ENCODE measurements around the gene CCDC70.

DNA sequence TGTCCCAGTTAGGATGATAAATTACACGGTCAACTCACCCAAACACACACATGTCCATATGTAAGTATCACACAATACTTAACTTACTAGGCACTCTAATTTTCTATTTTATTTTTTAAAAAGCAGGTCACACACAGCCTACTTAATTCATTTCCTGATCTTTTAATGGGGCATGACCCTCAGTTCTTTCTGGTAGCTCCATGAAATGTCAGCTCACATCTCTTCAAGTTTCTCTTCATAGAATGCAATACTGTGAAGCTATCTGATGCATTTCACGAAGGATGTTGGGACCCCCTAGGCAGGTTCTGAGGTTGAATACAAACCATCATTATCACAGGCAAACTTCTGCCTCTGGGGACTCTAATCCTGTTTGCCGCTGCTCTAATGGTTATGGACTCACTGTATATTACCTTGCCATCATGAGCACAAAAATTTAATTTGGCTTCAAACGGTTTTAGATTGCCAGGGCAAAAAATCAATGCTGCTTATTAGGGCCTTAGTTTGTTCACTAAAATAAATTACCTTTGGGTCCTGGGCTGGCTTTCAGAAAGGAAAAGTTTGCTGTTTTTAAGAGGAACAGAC, 41.7 kb upstream of the CCDC70 start:
- TF ChIP-seq GABPA (IDR thresholded peaks at IDR 0.05 in 1 of 2, conservative IDR thresholded peaks at IDR 0.05 in 1 of 2) (no peak), EGR1 (IDR thresholded peaks at IDR 0.05; ENCODE audit: low read depth in 2 of 2) (no peak)
- TF ChIP-seq, protein P1, sequence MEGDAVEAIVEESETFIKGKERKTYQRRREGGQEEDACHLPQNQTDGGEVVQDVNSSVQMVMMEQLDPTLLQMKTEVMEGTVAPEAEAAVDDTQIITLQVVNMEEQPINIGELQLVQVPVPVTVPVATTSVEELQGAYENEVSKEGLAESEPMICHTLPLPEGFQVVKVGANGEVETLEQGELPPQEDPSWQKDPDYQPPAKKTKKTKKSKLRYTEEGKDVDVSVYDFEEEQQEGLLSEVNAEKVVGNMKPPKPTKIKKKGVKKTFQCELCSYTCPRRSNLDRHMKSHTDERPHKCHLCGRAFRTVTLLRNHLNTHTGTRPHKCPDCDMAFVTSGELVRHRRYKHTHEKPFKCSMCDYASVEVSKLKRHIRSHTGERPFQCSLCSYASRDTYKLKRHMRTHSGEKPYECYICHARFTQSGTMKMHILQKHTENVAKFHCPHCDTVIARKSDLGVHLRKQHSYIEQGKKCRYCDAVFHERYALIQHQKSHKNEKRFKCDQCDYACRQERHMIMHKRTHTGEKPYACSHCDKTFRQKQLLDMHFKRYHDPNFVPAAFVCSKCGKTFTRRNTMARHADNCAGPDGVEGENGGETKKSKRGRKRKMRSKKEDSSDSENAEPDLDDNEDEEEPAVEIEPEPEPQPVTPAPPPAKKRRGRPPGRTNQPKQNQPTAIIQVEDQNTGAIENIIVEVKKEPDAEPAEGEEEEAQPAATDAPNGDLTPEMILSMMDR (IDR thresholded peaks at IDR 0.05; ENCODE audit: low read depth, low read length, missing input control): no peak

All from liver (tissue), 3 donors.